GM23248 (cell line): Measurements from ENCODE around the gene NHS. TPM values are rescaled to one million over a fixed set of nuclear protein-coding genes. Genes with fewer than 3 reads are reported as not detected.
A peak's percentile ranks its signal among the peaks of the same experiment; 100 is the strongest.

Experiments used
- DNase-seq: peaks from one replicate; pipeline ENCODE4 v3.0.0-alpha.2; 2015
- H2AFZ ChIP-seq: fragments of 200-600 bp; sonication (generic); 2 replicates; pipeline ENCODE4 v1.6.1; 2016; ENCODE audit warnings: antibody characterized with exemption
- H3F3A ChIP-seq: fragments of 200-600 bp; sonication (generic); 2 replicates; pipeline ENCODE4 v1.6.1; 2016; ENCODE audit warnings: mild to moderate bottlenecking, antibody characterized with exemption, mixed run types; ENCODE audit not compliant: insufficient read depth
- H3K27ac ChIP-seq: fragments of 200-600 bp; sonication (generic); 2 replicates; pipeline ENCODE4 v1.5.1; 2016; ENCODE audit warnings: mild to moderate bottlenecking
- H3K27me3 ChIP-seq: fragments of 200-600 bp; sonication (generic); replicated peaks from 2 replicates; pipeline ENCODE4 v1.6.1; 2016; ENCODE audit warnings: mild to moderate bottlenecking; ENCODE audit not compliant: insufficient read depth
- H3K36me3 ChIP-seq: fragments of 200-600 bp; sonication (generic); 2 replicates; pipeline ENCODE4 v1.6.1; 2016; ENCODE audit warnings: low read depth, mild to moderate bottlenecking
- H3K4me1 ChIP-seq: fragments of 200-600 bp; sonication (generic); 2 replicates; pipeline ENCODE4 v1.6.1; 2016; ENCODE audit warnings: mild to moderate bottlenecking; ENCODE audit not compliant: insufficient read depth
- H3K4me2 ChIP-seq: fragments of 200-600 bp; sonication (generic); one replicate; pipeline ENCODE4 v1.6.1; 2016; ENCODE audit warnings: mild to moderate bottlenecking; ENCODE audit not compliant: unreplicated experiment
- H3K4me3 ChIP-seq: fragments of 200-600 bp; sonication (generic); 2 replicates; pipeline ENCODE4 v1.5.1; 2016; ENCODE audit warnings: mild to moderate bottlenecking
- H3K79me2 ChIP-seq: fragments of 200-600 bp; sonication (generic); 2 replicates; pipeline ENCODE4 v1.6.1; 2016; ENCODE audit warnings: mild to moderate bottlenecking; ENCODE audit not compliant: insufficient read depth
- H3K9ac ChIP-seq: fragments of 200-600 bp; sonication (generic); 2 replicates; pipeline ENCODE4 v1.6.1; 2016; ENCODE audit warnings: mild to moderate bottlenecking
- H3K9me2 ChIP-seq: fragments of 200-600 bp; sonication (generic); 2 replicates; pipeline ENCODE4 v1.6.1; 2016; ENCODE audit warnings: mixed run types, mild to moderate bottlenecking, moderate library complexity; ENCODE audit not compliant: insufficient read depth
- H3K9me3 ChIP-seq: fragments of 200-600 bp; sonication (generic); one replicate; pipeline ENCODE4 v1.6.1; 2017; ENCODE audit warnings: low read depth
- H4K20me1 ChIP-seq: fragments of 200-600 bp; sonication (generic); 2 replicates; pipeline ENCODE4 v1.6.0; 2016; ENCODE audit not compliant: insufficient read depth
- EZH2 ChIP-seq: fragments of 200-600 bp; sonication (generic); IDR thresholded peaks from 2 replicates; pipeline ENCODE4 v1.6.1; 2018; ENCODE audit warnings: antibody characterized with exemption, mild to moderate bottlenecking; ENCODE audit not compliant: insufficient read depth, poor library complexity, severe bottlenecking
- EZH2phosphoT487 ChIP-seq: fragments of 200-600 bp; sonication (generic); IDR thresholded peaks from 2 replicates; pipeline ENCODE4 v1.6.1; 2018; ENCODE audit warnings: antibody characterized with exemption, moderate library complexity, mild to moderate bottlenecking, low read depth; ENCODE audit not compliant: insufficient read depth
- whole genome bisulfite sequencing, 2 experiments: methylation state at CpG; one replicate each; pipeline ENCODE4 v1.1.6; 2015 to 2017; ENCODE audit warnings: low lambda C conversion rate in 2 of 2, low coverage in 1 of 2; ENCODE audit errors: missing lambda C conversion rate in 2 of 2; 5-methylcytosine and 5-hydroxymethylcytosine counted together
- in situ Hi-C: fragments of 300-500 bp; cut with MboI; formaldehyde crosslinking; loops from 2 replicates; pipeline ENCODE4 v1.15.0; 2020
- polyA plus RNA-seq: library from polyadenylated mRNA; unstranded; fragments of >200 nt; fragmentation: Nextera tagmentation; extraction: Ambion mirVana; gene quantifications from 2 replicates; pipeline ENCODE4 v1.2.1, GENCODE V29; 2016
- total RNA-seq: library from RNA; depleted of rRNA; stranded (reverse); fragments of >200 nt; shearing (Covaris generic); gene quantifications from 2 replicates; pipeline ENCODE4 v1.2.3, GENCODE V29; 2014

Gene NHS
- total and polyA plus RNA-seq, 2 experiments from 2014 or later = 1.0 to 5.6 TPM

- Histone ChIP-seq H3K4me1 (peaks cover 31% of the 10 kb centered on the region), H3K9ac (no peak overlapping the region), H3K79me2 (peaks cover 6% of the 10 kb centered on the region; the same call in 1 of the 2 replicates), H3F3A (no peaks in the 10 kb centered on the region), H3K9me2 (no peaks in the 10 kb centered on the region), H3K4me3 (no peak overlapping the region), H3K36me3 (no peaks in the 10 kb centered on the region), H2AFZ (no peak overlapping the region), H4K20me1 (no peaks in the 10 kb centered on the region), H3K4me2 (no peak overlapping the region), H3K27me3 (no peaks in the 10 kb centered on the region), H3K9me3 (no peaks in the 10 kb centered on the region), H3K27ac (no peak overlapping the region)
- in situ Hi-C loops = loop anchor here (25.0 kb wide), 1 partner anchor 291 kb away; no protein-coding TSS in a partner anchor
- no peak for TF ChIP-seq EZH2
- DNase-seq = no peak
- 90 to 100% methylated on average over 1 of the region's 1 CpG for whole genome bisulfite sequencing, 2 experiments
Observed at GRCh38 chrX:17527922-17528321, 152.9 kb downstream of the NHS start.

GRCh38 chrX:17529151-17529745 lies 154.2 kb downstream of the NHS start:
- Histone ChIP-seq H3K4me3 (no peak overlapping the region; the same call in 1 of the 2 replicates), H3K9ac (no peak overlapping the region), H3K4me1 (peaks cover 31% of the 10 kb centered on the region), H3K9me2 (no peaks in the 10 kb centered on the region), H3F3A (no peaks in the 10 kb centered on the region), H3K9me3 (no peaks in the 10 kb centered on the region), H3K27me3 (no peaks in the 10 kb centered on the region), H3K79me2 (peaks cover 6% of the 10 kb centered on the region; the same call in 1 of the 2 replicates), H2AFZ (no peak overlapping the region), H3K36me3 (no peaks in the 10 kb centered on the region), H3K27ac (no peak overlapping the region), H4K20me1 (no peaks in the 10 kb centered on the region), H3K4me2 (no peak overlapping the region)
- in situ Hi-C loops = loop anchor here (25.0 kb wide), 1 partner anchor 292 kb away; no protein-coding TSS in a partner anchor
- 18% methylated on average over 5 to 6 of the region's 6 CpGs for WGBS, 2 experiments
- peak; percentile 34 for DNase-seq
- TF ChIP-seq EZH2 = no peak
- TF ChIP-seq EZH2phosphoT487 = no peak

GRCh38 chrX:17531500-17531899 lies 156.5 kb downstream of the NHS start:
- H3K4me1 ChIP-seq = peaks cover 14% of the 10 kb centered on the region
- H3K27me3 ChIP-seq = no peaks in the 10 kb centered on the region
- H4K20me1 ChIP-seq = no peaks in the 10 kb centered on the region
- no peak overlapping the region for H3K4me2 ChIP-seq
- no peak overlapping the region for H3K27ac ChIP-seq
- H3K79me2 ChIP-seq = peaks cover 6% of the 10 kb centered on the region; the same call in 1 of the 2 replicates
- no peaks in the 10 kb centered on the region for H3K36me3 ChIP-seq
- no peak overlapping the region for H2AFZ ChIP-seq
- H3K9me3 ChIP-seq = no peaks in the 10 kb centered on the region
- no peak overlapping the region for H3K9ac ChIP-seq
- TF ChIP-seq EZH2phosphoT487 (no peak), EZH2 (no peak)
- no peak overlapping the region for H3K4me3 ChIP-seq
- in situ Hi-C loops = loop anchor here (25.0 kb wide), 1 partner anchor 294 kb away; no protein-coding TSS in a partner anchor
- H3F3A ChIP-seq = no peaks in the 10 kb centered on the region
- DNase-seq = no peak
- H3K9me2 ChIP-seq = no peaks in the 10 kb centered on the region
- WGBS, 2 experiments = 100% methylated on average over 3 of the region's 3 CpGs

GRCh38 chrX:17535229-17535628 lies 160.2 kb downstream of the NHS start:
- Histone ChIP-seq H3K4me3 (no peak overlapping the region), H2AFZ (no peak overlapping the region), H3K27ac (no peak overlapping the region), H3K9me3 (no peaks in the 10 kb centered on the region), H3K27me3 (no peaks in the 10 kb centered on the region), H3K9ac (no peak overlapping the region), H3K36me3 (no peaks in the 10 kb centered on the region), H3F3A (no peaks in the 10 kb centered on the region), H3K4me1 (no peaks in the 10 kb centered on the region), H3K79me2 (no peaks in the 10 kb centered on the region), H3K9me2 (no peaks in the 10 kb centered on the region), H4K20me1 (no peaks in the 10 kb centered on the region), H3K4me2 (no peak overlapping the region)
- DNase-seq = peak; percentile 29
- in situ Hi-C loops = loop anchor here (25.0 kb wide), 1 partner anchor 298 kb away; no protein-coding TSS in a partner anchor
- 88 to 92% methylated on average over 4 of the region's 4 CpGs for WGBS, 2 experiments
- TF ChIP-seq EZH2 = no peak
- no peak for TF ChIP-seq EZH2phosphoT487
